ENCODE results near the gene SACM1L.

DNA sequence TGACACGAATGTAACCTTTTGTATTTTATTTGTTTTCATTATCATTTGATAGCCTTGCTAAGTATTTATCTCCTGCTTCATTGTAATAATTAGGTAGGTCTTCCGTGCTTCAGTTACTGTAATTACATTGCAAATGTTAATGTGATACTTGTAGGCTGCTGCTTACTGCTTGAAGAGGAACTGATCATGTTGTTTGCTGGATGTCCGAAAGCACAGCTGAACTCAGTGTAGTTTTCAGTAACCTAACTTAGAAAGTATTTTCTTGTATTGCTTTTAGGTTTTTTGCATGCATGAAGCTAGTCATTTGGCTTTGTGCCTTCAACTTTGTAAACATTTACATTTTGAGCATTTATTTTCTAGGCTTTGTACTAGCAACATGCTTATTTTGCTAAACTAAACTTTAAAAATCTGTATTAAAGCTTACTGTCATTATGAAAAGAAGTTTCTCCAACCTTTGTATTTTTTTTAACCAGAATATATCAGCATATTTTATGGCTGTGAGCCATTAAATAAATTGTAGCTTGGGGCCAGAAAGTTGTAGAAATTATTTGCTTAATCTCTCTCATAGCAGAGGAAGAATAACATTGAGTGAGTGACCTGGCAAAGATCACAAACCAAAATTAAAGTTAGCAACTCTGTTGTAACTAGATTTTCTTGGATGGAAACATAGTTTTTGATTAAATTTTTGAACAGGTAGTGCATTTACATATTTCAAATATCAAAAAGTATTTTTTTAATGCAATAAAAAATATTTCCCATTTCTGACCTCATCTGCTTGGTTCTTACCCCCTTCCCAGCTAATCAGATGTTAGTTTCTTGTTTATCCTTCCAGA, 30.7 kb downstream of the SACM1L start:
- no peak for TF ChIP-seq CTCF (IDR thresholded peaks at IDR 0.05)
- no peak for TF ChIP-seq REST (IDR thresholded peaks at IDR 0.05; ENCODE audit: insufficient read depth in 1 of 2, low read depth in 2 of 2, low read length in 1 of 2)
- TF ChIP-seq POLR2AphosphoS5 (IDR thresholded peaks at IDR 0.05; ENCODE audit: low read depth, low read length): no peak

Data from Panc1 (cell line).